GM20431 (cell line): ENCODE results near the gene ADAMTS20.
"Not testable (repeated sequence)": the region's sequence is repeated elsewhere in the genome, so short reads cannot be mapped to it uniquely, and the experiment has no call there.

Experiments
- in situ Hi-C: fragments of 300-500 bp; cut with MseI, MboI; formaldehyde crosslinking; loops from one replicate; pipeline ENCODE4 v1.15.0; 2020; ENCODE audit warnings: low sequenced_read_pairs; ENCODE audit not compliant: unreplicated experiment

Gene ADAMTS20

DNA sequence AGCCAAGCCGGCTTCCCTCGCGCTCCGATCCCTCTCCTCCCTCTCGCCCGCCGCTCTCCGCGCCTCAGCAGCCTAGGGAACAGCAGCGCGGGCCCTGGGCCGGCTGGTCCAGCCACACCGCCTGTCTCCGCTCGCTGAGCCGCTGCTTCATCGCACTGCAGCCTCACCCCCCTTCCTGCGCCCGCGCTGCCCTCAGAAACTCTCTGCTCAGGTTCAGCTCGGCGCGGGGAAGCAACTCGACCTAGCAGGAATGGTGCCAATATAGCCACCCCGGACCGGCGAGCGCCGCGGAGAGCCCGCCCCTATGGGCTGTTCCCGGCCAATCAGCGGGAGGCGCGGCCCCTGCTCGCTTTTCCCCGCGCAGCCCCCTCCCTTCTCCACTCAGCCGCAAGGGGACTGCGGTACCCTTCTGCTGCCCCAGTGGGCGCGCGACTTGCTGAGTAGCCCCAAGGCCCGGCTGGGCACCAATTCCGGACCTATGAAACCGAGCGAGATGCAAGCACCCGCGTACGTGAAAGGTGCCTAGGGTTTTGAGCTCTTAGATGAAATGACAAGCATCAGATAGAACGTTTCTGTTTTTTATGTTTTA lies at the start of gene ADAMTS20:
ADAMTS20 (minus strand) TSS at position 233 of the 589 bp plus-strand sequence. CDS start 282 bp downstream, outside the sequence.
- in situ Hi-C loops = no loop called here

GRCh38 chr12:43599708-43600107 lies 47.7 kb upstream of the ADAMTS20 start:
- in situ Hi-C loops = no loop called here

DNA sequence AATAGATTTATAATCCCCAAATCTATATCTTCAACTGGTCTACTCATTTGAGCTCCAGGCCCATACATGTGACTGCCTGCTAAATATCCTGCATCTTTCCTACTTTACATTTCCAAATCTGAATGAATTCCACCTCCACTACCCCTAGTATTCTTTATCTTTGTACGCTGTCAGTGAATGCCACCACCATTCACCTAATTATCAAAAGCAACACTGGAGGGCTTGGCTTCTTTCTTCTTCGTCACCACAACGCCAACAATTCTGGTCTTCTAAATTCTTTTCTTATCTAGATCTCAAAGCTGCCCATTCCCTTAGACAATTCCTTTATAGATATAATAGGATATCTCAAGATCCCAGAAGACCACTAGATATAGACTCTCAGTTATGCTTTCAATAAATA lies 47.1 kb upstream of the ADAMTS20 start:
- in situ Hi-C loops = no loop called here

DNA sequence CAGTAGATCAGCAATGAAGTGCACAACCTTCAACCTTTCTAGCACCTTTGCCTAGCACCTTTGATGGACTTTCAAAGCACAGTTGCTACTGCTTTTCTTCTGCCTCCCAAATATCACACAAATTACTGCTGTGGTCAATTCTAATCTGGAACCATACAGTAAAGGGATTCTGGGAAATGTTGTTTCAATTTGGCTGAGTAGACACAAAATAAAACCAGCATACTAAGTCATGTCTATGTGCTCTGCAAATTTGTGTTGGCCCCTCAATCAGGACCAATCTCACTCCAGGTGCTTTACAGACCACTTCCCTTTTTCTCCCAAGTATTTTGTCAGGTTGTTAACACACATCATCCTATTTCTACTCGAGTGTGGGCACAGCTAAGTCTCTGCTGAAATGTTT lies 38.3 kb upstream of the ADAMTS20 start:
- in situ Hi-C loops = no loop called here

GRCh38 chr12:43586646-43587245 lies 34.7 kb upstream of the ADAMTS20 start:
- in situ Hi-C loops = no loop called here

GRCh38 chr12:43585676-43586075 lies 33.7 kb upstream of the ADAMTS20 start:
- in situ Hi-C loops = no loop called here

DNA sequence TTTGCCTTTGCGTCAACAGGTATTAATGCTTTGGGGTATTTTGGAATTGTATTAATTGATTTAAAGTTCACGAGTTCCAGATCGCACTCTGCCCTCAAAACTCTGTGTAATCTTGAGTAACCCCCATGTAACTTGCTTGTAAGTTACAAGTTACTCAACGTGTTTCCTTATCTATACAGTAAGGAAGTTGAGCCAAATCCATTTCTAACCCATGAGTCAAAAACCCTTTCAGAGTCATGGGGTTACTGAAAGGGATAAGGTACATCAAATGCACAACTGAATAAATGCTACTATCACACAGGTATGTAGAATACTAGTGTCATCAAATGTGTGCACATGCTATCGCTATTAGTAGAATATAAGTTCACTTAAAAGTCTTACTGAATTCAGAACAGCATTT lies 28.6 kb upstream of the ADAMTS20 start:
- in situ Hi-C loops = no loop called here

GRCh38 chr12:43579206-43579605 lies 27.2 kb upstream of the ADAMTS20 start:
- in situ Hi-C loops = no loop called here

DNA sequence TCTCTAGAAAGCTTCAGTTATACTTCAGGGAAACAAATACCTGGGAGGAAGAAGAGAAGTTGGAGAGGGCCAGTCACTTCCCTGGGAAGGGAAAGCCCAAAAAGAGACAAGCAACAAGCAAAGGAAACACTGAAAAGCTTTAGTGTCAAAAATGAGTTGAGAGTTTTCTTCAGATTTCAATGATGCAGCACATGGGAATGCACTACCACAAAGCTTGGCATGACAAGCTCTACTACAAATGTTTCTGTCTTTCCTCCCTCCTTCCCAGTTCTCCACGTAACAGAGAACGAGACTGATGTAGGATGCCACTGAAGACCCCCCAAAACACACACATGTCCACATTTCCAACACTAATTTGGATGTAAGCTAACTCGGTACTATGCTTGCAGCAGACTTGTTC lies 26.8 kb upstream of the ADAMTS20 start:
- in situ Hi-C loops = no loop called here

DNA sequence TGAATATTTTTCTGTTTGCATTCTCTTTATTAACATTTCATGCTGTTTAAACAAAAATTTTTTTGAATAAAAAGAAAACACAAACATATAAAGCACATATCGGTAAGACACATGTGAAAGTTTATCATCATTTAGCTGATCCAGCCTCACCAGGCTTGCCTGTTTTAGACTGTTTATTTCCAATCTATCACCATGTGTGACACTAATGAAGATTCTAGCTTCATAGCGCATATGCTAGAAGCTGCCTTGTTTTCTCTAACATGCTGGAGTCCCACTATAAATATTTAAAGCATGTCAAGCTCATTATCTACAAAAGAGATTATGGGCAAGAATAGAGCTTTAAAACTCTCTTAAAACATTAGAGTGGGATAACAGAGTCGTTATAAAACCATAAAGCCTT lies 25.4 kb upstream of the ADAMTS20 start:
- in situ Hi-C loops = no loop called here

DNA sequence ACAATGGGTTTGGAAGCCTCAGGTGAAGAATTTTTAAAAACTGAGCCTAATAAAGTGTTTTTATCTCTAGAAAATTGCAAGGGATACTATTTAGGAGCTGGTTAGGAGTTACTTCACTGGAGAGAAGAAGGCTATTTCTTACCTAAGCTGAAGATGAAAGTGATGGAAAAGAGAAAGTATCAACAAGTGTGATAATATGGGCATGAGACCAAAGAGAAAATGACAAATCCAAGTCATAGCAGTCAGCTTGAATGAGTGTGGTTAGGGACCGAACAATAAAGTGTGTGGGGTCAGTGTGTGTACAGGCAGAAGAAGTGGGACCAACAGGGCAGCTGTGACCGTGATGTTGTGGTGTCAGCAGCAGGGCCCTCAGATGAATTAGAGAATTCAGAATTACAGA lies 24.2 kb upstream of the ADAMTS20 start:
- in situ Hi-C loops = no loop called here

DNA sequence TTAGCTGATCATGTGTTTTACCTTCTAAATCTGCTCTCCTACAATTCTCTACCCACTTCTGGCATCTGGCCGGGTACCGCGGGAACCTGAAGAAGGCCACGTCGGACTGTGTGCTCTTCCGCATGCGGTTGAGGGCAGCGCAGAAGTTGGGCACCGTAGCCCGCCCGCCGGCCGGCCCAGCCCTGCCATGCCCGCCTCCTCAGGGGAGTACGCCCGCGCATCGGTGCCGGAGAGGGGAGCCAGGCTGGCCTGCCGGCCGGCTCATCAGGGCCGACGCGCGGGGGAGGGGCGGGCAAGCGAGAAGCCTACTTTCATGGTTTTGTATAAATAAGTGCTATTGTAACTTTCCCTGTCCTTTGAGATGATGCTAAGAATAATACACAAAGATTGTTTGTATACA lies 19.9 kb upstream of the ADAMTS20 start:
- in situ Hi-C loops = no loop called here

- in situ Hi-C loops = no loop called here
Measured at GRCh38 chr12:43556057-43556456, 4.1 kb upstream of the ADAMTS20 start.

DNA sequence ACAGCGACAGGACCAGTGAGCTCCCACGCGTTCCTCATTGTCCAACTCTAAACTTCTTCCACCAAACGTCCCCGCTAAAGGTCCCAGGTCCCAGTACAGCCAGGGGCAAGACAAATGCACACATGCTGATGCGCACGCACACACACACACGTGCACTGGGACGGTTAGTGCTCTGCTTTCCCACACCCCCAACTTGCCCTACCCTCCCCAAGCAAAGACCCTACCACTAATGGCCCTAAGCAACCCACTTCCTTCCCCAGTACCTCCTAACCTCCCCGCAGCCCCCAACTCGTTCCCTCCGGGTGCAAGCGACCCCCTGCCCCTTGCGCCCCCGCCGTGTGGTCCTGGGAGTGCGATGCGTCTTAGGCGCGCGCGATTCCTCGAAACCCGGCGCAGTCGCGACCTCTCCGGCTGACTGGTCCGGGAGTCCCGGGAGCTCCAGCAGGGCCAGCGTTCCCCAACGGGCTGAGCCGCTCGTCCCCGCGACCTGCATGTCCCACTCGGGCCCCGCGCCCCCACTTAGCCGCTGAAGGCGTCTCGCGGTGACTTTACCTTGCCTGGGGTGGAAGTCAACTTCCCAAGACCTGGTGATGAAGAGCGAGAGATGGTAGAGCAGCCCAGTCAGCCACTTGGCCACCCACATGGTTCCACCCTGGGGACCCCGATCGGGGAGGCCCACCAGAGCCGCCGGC lies 578 bp downstream of the ADAMTS20 start:
- in situ Hi-C loops = no loop called here

- in situ Hi-C loops = no loop called here
Measured at GRCh38 chr12:43550831-43551271, 1.2 kb downstream of the ADAMTS20 start.

GRCh38 chr12:43544703-43545102 lies 7.3 kb downstream of the ADAMTS20 start:
- in situ Hi-C loops = no loop called here

GRCh38 chr12:43540470-43540869 lies 11.5 kb downstream of the ADAMTS20 start:
- in situ Hi-C loops = no loop called here

DNA sequence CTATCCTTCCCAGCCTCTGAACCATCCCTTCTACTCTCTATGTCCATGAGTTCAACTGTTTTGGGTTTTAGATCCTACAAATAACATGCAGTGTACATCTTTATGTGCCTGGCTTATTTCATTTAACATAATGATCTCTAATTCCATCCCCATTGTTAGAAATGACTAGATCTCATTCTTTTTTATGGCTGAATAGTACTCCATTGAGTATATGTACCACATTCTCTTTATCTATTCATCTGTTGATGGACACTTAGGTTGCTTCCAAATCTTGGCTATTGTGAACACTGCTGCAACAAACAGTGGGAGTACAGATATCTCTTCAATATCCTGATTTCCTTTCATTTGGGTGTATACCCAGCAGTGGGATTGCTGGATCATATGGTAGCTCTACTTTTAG lies 14.3 kb downstream of the ADAMTS20 start:
- in situ Hi-C loops = not testable (repeated sequence)

DNA sequence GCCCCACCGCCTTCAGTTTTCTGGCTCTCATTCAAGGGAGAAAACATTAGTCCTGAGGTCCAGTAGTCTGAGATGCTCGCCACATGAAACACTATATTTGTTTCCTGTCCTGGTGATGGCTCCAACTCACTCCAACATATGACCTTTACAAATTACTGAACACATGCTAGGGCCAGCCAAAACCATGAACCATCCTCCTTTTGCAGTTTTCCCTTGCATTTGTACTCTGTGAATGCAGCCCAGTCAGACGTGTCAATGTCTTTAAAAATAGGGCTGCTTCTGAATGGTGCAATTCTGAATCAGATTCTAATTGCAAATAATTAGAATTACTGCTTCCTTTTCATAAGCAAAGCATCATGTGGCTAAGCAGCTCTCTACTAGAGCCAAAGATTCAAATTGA lies 36.0 kb downstream of the ADAMTS20 start:
- in situ Hi-C loops = no loop called here

DNA sequence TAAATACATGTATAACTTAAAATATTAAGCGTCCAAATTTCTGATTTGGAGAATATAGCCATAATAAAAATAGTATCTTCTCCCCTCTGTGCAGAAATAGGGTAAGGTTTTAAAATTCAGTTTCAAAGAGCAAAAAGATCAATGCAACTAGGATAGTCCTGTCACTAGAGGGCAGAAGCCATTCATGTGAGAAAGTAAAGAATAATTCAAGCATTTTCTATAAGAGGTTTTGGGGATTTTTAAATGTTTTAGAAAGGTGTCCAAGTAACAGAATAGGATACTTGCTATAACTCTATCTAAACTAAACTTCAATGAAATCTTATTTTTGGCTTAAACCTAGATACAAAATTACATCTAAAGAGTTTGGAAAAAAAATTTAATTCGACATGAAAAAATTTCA lies 50.3 kb downstream of the ADAMTS20 start:
- in situ Hi-C loops = no loop called here

DNA sequence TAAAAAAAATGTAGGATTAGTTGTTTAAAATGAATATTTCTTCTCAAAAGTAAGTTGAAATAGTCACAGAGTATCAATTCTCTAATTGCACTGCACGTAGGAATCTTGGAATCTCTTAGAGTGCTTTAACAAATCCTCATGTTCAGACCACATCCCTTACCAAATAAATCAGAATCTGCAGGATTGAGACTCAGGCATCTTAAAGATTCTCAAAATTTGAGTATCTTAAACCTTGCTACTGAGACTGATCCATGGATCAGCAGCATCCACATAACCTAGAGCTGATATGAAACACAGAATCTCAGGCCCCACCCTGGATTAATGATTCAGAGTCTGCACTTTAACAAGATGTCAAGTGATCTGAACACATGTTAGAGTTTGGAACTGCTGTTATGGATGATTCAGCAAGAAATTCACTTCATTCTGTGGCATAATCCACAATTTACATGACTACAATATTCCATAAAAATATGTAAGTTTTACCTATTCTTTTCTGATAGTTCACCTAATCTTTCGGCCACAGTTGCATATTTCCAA lies 58.7 kb downstream of the ADAMTS20 start:
- in situ Hi-C loops = no loop called here
